Uterine smooth muscle cell (primary cell): Measurements from ENCODE around the gene SPHK1. TPM values are rescaled to one million over a fixed set of nuclear protein-coding genes. Genes with fewer than 3 reads are reported as not detected.

Experiments
- total RNA-seq: library from RNA; depleted of rRNA; stranded (reverse); fragments of >200 nt; gene quantifications from 2 replicates; pipeline ENCODE4 v1.2.3, GENCODE V29; 2014

SPHK1 gene, protein sequence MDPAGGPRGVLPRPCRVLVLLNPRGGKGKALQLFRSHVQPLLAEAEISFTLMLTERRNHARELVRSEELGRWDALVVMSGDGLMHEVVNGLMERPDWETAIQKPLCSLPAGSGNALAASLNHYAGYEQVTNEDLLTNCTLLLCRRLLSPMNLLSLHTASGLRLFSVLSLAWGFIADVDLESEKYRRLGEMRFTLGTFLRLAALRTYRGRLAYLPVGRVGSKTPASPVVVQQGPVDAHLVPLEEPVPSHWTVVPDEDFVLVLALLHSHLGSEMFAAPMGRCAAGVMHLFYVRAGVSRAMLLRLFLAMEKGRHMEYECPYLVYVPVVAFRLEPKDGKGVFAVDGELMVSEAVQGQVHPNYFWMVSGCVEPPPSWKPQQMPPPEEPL
- 73.4 and 79.2 TPM in 2 replicates for total RNA-seq

DNA sequence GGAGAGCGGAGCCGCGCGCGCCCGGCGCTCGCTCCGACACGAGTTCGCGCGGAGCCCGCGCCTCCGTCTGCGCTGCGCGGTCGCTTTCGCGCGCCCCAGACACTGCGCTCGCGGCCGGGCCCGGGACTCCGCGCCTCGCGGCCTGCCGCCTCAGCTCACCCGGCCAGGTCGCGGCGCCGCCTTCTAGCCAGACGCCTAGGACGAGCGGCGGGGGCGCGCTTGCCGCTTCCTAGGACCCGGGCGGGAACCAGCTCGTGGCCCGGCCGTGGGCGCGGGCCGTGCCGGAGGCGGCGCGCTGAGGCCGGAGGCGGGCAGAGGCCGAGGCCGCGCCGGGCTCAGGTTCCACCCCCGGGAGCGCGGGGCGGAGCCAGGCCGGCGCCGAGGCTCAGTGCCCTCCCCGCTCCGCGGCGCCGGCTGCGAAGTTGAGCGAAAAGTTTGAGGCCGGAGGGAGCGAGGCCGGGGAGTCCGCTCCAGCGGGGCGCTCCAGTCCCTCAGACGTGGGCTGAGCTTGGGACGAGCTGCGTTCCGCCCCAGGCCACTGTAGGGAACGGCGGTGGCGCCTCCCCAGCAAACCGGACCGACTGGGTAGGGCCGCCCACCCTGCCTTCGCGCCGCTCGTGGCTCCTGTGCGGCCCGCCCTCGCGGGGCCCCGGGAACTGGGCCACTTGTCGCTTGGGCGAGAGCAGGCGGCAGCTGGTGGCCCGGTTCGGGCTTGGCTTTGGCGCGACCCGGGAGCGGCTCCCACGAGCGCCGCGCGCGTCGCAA, at the start of gene SPHK1:
Gene SPHK1, plus strand, starts transcription at position 388 of the 765 bp plus-strand sequence. CDS start 1,036 bp downstream, outside the sequence.

DNA sequence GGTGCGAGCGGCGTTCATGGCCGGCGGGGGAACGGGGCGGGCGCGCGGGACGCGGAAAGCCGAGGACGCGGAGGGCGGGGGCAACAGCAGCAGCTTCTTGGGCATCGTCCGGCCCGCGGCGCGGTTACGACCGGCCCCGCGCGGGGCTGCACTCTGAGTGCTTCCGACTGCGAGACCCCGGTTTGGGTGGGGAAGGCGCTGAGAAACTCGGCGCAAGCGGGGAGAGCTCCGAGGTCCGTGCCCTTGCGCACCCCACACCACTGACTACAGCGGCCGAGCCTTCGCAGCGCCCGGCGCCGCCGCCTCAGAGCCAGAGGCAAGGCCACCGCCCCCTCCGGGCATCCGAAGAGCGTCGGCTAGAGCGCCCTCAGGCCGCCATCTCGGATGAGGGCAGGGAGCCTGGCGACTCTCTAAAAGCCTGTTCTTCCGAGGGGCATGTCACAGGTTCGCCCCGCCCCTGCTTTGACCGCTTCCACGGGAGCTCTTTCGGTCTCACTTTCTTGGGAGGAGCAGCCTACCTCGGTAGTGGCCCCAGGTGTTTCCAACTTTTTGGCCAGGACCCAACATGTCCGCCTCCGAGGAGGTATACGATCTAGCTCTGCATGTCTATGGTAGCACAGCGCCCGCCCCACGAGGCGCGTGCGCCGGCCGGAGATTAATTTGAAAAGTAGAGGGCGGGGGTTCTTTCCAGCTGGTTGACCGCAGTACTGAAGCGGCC, 30.7 kb upstream of the SPHK1 start, which contains the start of gene PRPSAP1:
Gene PRPSAP1, minus strand, starts transcription at position 318 of the 718 bp plus-strand sequence. Its CDS starts 213 bp downstream, at position 105.

Other genes with a start within 250 kb of the SPHK1 start
- gene FOXJ1, start 243.4 kb upstream of the SPHK1 start, total RNA-seq = under 0.01 TPM in 2 replicates
- gene RNF157, start 144.1 kb upstream of the SPHK1 start, total RNA-seq = 0.75 and 0.89 TPM in 2 replicates
- 2.7 and 4.6 TPM in 2 replicates for gene UBALD2, start 119.3 kb upstream of the SPHK1 start, total RNA-seq
- 3.0 and 6.2 TPM in 2 replicates for gene QRICH2, start 76.3 kb upstream of the SPHK1 start, total RNA-seq
- 36.4 and 38.2 TPM in 2 replicates for gene PRPSAP1, start 30.7 kb upstream of the SPHK1 start, total RNA-seq
- 23.1 and 24.7 TPM in 2 replicates for gene UBE2O, start 68.5 kb downstream of the SPHK1 start, total RNA-seq
- gene AANAT, start 83.0 kb downstream of the SPHK1 start, total RNA-seq = not detected in 2 replicates
- 4.9 and 5.4 TPM in 2 replicates for gene RHBDF2, start 116.8 kb downstream of the SPHK1 start, total RNA-seq
- gene CYGB, start 153.1 kb downstream of the SPHK1 start, total RNA-seq = 9.5 and 18.1 TPM in 2 replicates
- 2.4 and 5.2 TPM in 2 replicates for gene PRCD, start 155.4 kb downstream of the SPHK1 start, total RNA-seq
- 0.89 and 1.4 TPM in 2 replicates for gene ST6GALNAC2, start 201.3 kb downstream of the SPHK1 start, total RNA-seq